GM21360 (cell line): ENCODE data around the gene FILIP1L.
"Not testable (repeated sequence)": the region's sequence is repeated elsewhere in the genome, so short reads cannot be mapped to it uniquely, and the experiment has no call there.

Experiments
- ATAC-seq: cut with Tn5 transposase; IDR thresholded peaks from one replicate; pipeline ENCODE4 v1.9.1; 2021; ENCODE audit warnings: mild to moderate bottlenecking, moderate library complexity; ENCODE audit not compliant: unreplicated experiment

Gene FILIP1L

GRCh38 chr3:99852851-99853250, 261.4 kb downstream of the FILIP1L start:
- ATAC-seq = no peak

GRCh38 chr3:99851955-99852354, 262.3 kb downstream of the FILIP1L start:
- ATAC-seq = no peak

GRCh38 chr3:99850608-99851007, 263.7 kb downstream of the FILIP1L start:
- no peak for ATAC-seq

- ATAC-seq = no peak
Observed at GRCh38 chr3:99848433-99848832, 265.9 kb downstream of the FILIP1L start.

- ATAC-seq = no peak
Observed at GRCh38 chr3:99846477-99847160, 267.7 kb downstream of the FILIP1L start.

GRCh38 chr3:99845999-99846398, 268.3 kb downstream of the FILIP1L start:
- no peak for ATAC-seq

- ATAC-seq = no peak
Observed at GRCh38 chr3:99845331-99845730, 269.0 kb downstream of the FILIP1L start.

- no peak for ATAC-seq
Observed at GRCh38 chr3:99843590-99844258, 270.6 kb downstream of the FILIP1L start.

GRCh38 chr3:99842826-99843589, 271.3 kb downstream of the FILIP1L start:
- no peak for ATAC-seq

GRCh38 chr3:99841949-99842348, 272.4 kb downstream of the FILIP1L start:
- ATAC-seq = not testable (repeated sequence)

- ATAC-seq = no peak
Observed at GRCh38 chr3:99839613-99840012, 274.7 kb downstream of the FILIP1L start.

GRCh38 chr3:99838755-99839154, 275.5 kb downstream of the FILIP1L start:
- no peak for ATAC-seq

- no peak for ATAC-seq
Observed at GRCh38 chr3:99837715-99838114, 276.6 kb downstream of the FILIP1L start.

GRCh38 chr3:99836681-99837080, 277.6 kb downstream of the FILIP1L start:
- ATAC-seq = no peak

- no peak for ATAC-seq
Observed at GRCh38 chr3:99834211-99834957, 279.9 kb downstream of the FILIP1L start.

- ATAC-seq = no peak
Observed at GRCh38 chr3:99833617-99834205, 280.6 kb downstream of the FILIP1L start.

- ATAC-seq = no peak
Observed at GRCh38 chr3:99829844-99830243, 284.5 kb downstream of the FILIP1L start.

- no peak for ATAC-seq
Observed at GRCh38 chr3:99825004-99825640, 289.2 kb downstream of the FILIP1L start.

GRCh38 chr3:99823723-99824711, 290.3 kb downstream of the FILIP1L start:
- no peak for ATAC-seq
